PFSK-1 (cell line): ENCODE measurements around the gene EPHA8.

Experiments
- FOXP2 ChIP-seq: optimal IDR thresholded peaks from 2 replicates; pipeline ENCODE3; 2011; ENCODE audit warnings: borderline replicate concordance, control low read depth, inconsistent platforms; ENCODE audit not compliant: insufficient read depth; ENCODE audit errors: extremely low read length, extremely low read depth
- POLR2AphosphoS5 ChIP-seq: IDR thresholded peaks from 2 replicates; pipeline ENCODE4 v1.6.1; 2012; ENCODE audit warnings: low read depth, mild to moderate bottlenecking, control low read depth, low read length, moderate library complexity
- SIN3A ChIP-seq: IDR thresholded peaks from 2 replicates; pipeline ENCODE4 v1.6.1; 2012; ENCODE audit warnings: mild to moderate bottlenecking, low read length, moderate library complexity, borderline replicate concordance; ENCODE audit not compliant: insufficient read depth
- TAF1 ChIP-seq: IDR thresholded peaks from 2 replicates; pipeline ENCODE4 v1.6.1; 2012; ENCODE audit warnings: low read length, control low read depth, borderline replicate concordance; ENCODE audit not compliant: insufficient read depth
- TF ChIP-seq, protein P1 (sequence below), 2 experiments: IDR thresholded peaks; 2 replicates each; pipeline versions ENCODE4 v1.6.1 to v1.8.0; 2011 to 2012; ENCODE audit warnings: low read depth in 2 of 2, low read length in 2 of 2, control low read depth in 1 of 2, inconsistent platforms in 1 of 2, mild to moderate bottlenecking in 1 of 2, moderate library complexity in 1 of 2; ENCODE audit not compliant: insufficient read depth in 1 of 2

The EPHA8 gene

DNA sequence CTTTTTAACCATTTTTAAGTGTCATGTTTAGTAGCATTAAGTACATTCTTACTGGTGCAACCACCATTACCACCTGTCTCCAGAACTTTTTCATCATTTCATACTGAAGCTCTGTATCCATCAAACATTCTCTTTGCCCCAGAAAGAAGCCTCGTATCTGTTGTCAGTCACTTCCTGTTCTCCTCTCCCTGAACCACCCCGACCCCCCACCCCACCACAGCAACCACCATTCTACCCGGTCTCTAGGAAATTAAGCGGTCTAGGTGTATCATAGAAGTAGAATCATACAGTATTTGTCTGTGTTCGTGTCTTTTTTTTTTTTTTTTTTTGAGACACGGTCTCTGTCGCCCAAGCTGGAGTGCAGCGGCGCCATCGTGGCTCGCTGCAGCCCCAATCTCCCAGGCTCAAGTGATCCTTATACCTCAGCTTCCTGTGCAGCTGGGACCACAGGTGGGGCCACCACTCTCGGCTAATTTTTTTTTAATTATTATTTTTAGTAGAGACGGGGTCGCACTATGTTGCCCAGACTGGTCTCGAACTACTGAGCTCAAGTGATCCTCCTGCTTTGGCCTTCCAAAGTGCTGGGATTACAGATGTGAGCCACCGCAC, 23.7 kb upstream of the EPHA8 start:
- TF ChIP-seq TAF1 = no peak
- TF ChIP-seq, protein P1, sequence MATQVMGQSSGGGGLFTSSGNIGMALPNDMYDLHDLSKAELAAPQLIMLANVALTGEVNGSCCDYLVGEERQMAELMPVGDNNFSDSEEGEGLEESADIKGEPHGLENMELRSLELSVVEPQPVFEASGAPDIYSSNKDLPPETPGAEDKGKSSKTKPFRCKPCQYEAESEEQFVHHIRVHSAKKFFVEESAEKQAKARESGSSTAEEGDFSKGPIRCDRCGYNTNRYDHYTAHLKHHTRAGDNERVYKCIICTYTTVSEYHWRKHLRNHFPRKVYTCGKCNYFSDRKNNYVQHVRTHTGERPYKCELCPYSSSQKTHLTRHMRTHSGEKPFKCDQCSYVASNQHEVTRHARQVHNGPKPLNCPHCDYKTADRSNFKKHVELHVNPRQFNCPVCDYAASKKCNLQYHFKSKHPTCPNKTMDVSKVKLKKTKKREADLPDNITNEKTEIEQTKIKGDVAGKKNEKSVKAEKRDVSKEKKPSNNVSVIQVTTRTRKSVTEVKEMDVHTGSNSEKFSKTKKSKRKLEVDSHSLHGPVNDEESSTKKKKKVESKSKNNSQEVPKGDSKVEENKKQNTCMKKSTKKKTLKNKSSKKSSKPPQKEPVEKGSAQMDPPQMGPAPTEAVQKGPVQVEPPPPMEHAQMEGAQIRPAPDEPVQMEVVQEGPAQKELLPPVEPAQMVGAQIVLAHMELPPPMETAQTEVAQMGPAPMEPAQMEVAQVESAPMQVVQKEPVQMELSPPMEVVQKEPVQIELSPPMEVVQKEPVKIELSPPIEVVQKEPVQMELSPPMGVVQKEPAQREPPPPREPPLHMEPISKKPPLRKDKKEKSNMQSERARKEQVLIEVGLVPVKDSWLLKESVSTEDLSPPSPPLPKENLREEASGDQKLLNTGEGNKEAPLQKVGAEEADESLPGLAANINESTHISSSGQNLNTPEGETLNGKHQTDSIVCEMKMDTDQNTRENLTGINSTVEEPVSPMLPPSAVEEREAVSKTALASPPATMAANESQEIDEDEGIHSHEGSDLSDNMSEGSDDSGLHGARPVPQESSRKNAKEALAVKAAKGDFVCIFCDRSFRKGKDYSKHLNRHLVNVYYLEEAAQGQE (IDR thresholded peaks at IDR 0.05; ENCODE audit: insufficient read depth in 1 of 2, low read depth in 2 of 2, low read length in 2 of 2) = no peak
- no peak for TF ChIP-seq FOXP2
- TF ChIP-seq POLR2AphosphoS5 = no peak
- TF ChIP-seq SIN3A = no peak

DNA sequence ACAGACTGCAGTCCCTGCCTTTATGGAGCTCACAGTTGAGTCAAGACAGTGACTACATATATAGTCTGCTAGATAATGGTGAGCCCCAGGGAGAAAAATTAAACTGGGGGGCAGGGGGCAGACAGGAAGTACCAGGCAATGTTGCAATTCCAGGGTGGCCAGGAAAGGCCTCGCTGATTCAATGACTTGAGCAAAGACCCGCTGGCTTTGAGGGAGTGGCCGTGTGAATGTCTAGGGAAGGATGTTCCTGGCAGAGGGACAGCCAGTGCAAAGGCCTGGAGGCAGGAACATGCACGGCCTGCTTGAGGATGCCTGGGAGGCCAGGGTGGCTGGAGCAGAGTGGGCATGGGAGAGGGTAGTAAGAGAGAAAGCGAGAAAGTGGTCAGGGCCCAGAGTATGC, 23.0 kb upstream of the EPHA8 start:
- TF ChIP-seq POLR2AphosphoS5 (no peak), TAF1 (no peak), SIN3A (no peak), FOXP2 (no peak)
- TF ChIP-seq, protein P1 (IDR thresholded peaks at IDR 0.05; ENCODE audit: insufficient read depth in 1 of 2, low read depth in 2 of 2, low read length in 2 of 2) = no peak

DNA sequence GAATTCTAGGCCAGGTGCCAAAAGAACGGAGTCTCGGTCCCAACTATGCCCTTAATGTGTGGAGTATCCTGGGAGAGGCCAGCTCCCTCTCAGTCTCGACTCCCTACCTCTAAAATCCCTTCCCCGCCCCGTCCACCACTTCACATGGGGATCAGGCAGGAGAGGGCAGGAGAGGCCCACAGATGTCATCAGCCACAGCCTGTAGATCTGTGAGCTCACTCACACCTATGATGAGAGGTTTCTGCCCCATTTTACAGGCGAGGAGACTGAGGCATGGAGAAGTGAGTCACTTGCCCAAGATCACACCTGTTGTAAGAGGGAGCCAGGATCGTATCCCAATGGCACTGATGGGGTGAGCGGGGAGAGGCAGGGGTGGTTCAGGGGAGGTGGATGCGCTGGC, 20.4 kb upstream of the EPHA8 start:
- no peak for TF ChIP-seq SIN3A
- TF ChIP-seq POLR2AphosphoS5 = no peak
- no peak for TF ChIP-seq TAF1
- TF ChIP-seq FOXP2 = no peak

DNA sequence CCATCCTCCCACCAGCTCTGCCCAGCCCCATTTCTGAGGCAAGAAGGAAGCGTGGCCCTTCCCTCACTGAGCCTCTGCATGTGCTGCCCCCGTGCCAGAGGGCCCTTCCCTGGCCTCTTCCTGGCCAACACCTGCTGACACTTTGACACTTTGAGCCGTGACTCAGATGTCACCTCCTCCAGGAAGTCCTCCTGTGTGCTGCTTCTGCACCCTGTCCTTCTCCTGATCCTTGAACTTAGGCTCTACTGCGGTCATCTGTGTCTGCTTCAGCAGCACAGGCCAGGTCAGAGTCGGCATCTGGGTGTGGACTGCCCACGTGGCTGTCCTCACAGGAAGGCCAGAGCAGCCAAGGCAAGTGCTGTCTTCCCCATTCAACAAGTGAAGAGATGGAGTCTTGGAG, 19.6 kb upstream of the EPHA8 start:
- TF ChIP-seq FOXP2 (no peak), SIN3A (no peak), TAF1 (no peak), POLR2AphosphoS5 (no peak)
- TF ChIP-seq, protein P1 (IDR thresholded peaks at IDR 0.05; ENCODE audit: insufficient read depth in 1 of 2, low read depth in 2 of 2, low read length in 2 of 2) = no peak

DNA sequence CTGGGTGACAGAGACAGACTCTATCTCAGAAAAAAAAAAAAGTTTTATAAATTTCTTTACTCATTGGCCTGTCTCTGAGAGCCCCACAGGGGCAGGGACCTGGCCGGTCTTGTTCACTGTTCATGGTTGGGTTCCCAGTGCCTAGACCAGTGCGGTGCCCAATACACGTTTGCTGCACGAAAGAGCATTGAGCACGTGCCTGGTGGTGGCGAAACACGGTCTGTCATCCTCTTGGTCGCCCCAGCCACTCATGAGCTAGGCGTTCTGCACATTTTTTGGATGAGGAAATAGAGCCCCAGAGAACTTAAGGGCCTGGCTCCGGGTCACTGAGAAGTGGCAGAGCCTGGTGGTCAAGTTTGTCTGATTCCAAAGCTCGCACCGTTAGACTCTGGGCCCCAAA, 18.7 kb upstream of the EPHA8 start:
- TF ChIP-seq SIN3A (no peak), TAF1 (no peak), POLR2AphosphoS5 (no peak), FOXP2 (no peak)
- TF ChIP-seq, protein P1 (IDR thresholded peaks at IDR 0.05; ENCODE audit: insufficient read depth in 1 of 2, low read depth in 2 of 2, low read length in 2 of 2) = no peak
